ENCODE measurements around the gene RACGAP1.

The RACGAP1 gene

GRCh38 chr12:49941556-49942511 is 83.5 kb downstream of the RACGAP1 start:
- no peak for DNase-seq (ENCODE audit: low spot score)

DNA sequence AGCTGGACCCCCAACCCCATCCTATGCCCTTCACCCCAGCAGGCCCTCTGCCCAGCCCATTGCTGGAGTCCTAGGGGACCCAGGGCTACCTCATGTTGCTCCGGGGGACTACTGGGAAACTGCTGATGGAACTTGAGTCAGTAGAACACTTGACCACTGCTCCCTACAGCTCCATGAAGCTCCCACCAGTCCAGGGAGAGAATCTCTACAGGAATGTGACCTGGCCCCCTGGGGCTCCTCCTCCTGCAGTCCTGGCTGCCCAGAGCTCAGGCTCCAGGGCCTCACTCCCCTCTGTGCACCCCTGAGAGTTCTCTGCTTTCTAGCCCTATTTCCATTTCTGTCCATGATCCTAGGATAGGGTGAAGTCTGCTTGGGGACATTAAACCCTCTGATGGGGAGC is 85.6 kb downstream of the RACGAP1 start:
- no peak for DNase-seq (ENCODE audit: low spot score)

DNA sequence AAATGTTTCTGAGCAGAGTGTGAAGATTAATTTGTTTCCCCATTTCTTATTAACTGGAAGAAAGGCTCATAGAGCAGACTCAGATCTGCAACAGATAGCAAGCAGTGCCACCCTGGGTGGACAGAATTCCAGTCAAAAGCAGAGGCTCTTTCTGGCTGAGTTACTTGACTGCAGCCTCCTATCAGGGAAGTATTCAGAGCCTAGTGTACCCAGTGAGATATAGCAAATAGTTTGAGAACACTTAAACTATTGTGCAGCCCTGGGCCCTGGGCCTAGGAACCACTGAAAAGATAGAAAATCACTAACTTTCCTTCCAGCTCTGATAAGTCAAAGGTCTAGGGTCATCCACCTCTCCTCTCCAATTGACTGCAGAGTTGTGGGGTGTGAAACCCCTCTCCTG is 86.0 kb downstream of the RACGAP1 start:
- DNase-seq (ENCODE audit: low spot score): no peak

All from germinal center (tissue), 1 donor.